ENCODE results near the gene PDIA6.

Gene PDIA6

GRCh38 chr2:10812362-10813162 is at the start of gene PDIA6:
TSS of gene PDIA6 (minus strand) at chr2:10812785. CDS start at chr2:10812696, 89 bp downstream.
- peak within 1 kb of the TSS; percentile 84 for H3K27ac ChIP-seq
- TF ChIP-seq CTCF (IDR thresholded peaks at IDR 0.05) (no peak), ZFX (IDR thresholded peaks at IDR 0.05; ENCODE audit: borderline replicate concordance) (no peak)

- no peak overlapping the region for H3K27ac ChIP-seq
- TF ChIP-seq CTCF (IDR thresholded peaks at IDR 0.05) (no peak), ZFX (IDR thresholded peaks at IDR 0.05; ENCODE audit: borderline replicate concordance) (no peak)
Observed at GRCh38 chr2:10862330-10862729, 49.7 kb upstream of the PDIA6 start.

- H3K27ac ChIP-seq = no peak overlapping the region
- TF ChIP-seq ZFX (IDR thresholded peaks at IDR 0.05; ENCODE audit: borderline replicate concordance) = no peak
- no peak for TF ChIP-seq CTCF (IDR thresholded peaks at IDR 0.05)
Observed at GRCh38 chr2:10861765-10862164, 49.2 kb upstream of the PDIA6 start.

- no peak overlapping the region for H3K27ac ChIP-seq
- TF ChIP-seq CTCF (IDR thresholded peaks at IDR 0.05) (no peak), ZFX (IDR thresholded peaks at IDR 0.05; ENCODE audit: borderline replicate concordance) (no peak)
Observed at GRCh38 chr2:10860814-10861325, 48.3 kb upstream of the PDIA6 start.

- TF ChIP-seq CTCF (IDR thresholded peaks at IDR 0.05) (no peak), ZFX (IDR thresholded peaks at IDR 0.05; ENCODE audit: borderline replicate concordance) (no peak)
- H3K27ac ChIP-seq = no peak overlapping the region
Observed at GRCh38 chr2:10860081-10860813, 47.7 kb upstream of the PDIA6 start.

GRCh38 chr2:10859278-10859677 is 46.7 kb upstream of the PDIA6 start:
- TF ChIP-seq CTCF (IDR thresholded peaks at IDR 0.05) = no peak
- TF ChIP-seq ZFX (IDR thresholded peaks at IDR 0.05; ENCODE audit: borderline replicate concordance) = no peak

GRCh38 chr2:10848541-10848940 is 36.0 kb upstream of the PDIA6 start:
- H3K27ac ChIP-seq = no peak overlapping the region
- TF ChIP-seq ZFX (IDR thresholded peaks at IDR 0.05; ENCODE audit: borderline replicate concordance) (no peak), CTCF (IDR thresholded peaks at IDR 0.05) (no peak)

More at GRCh38 chr2:10859278-10859677, 46.7 kb upstream of the PDIA6 start:
- H3K27ac ChIP-seq = no peak overlapping the region

Data from 22Rv1 (cell line).